Uterus (tissue), 2 donors: ENCODE measurements around the gene MBD4.

Experiments
- POLR2A ChIP-seq, 2 donors: fragments of 450-650 bp; IDR thresholded peaks; one replicate each; pipeline ENCODE4 v1.6.1; 2016; ENCODE audit warnings: antibody characterized with exemption in 2 of 2, mild to moderate bottlenecking in 1 of 2, moderate library complexity in 1 of 2
- TF ChIP-seq, protein P1 (sequence below), 4 experiments: fragments of 200-600 bp in 2 of 4; fragments of 450-650 bp in 2 of 4; sonication (generic) in 2 of 4; IDR thresholded peaks; one replicate each; pipeline ENCODE4 v1.5.1; 2016 to 2019; ENCODE audit warnings: antibody characterized with exemption in 4 of 4, mild to moderate bottlenecking in 2 of 4, moderate library complexity in 1 of 4

DNA sequence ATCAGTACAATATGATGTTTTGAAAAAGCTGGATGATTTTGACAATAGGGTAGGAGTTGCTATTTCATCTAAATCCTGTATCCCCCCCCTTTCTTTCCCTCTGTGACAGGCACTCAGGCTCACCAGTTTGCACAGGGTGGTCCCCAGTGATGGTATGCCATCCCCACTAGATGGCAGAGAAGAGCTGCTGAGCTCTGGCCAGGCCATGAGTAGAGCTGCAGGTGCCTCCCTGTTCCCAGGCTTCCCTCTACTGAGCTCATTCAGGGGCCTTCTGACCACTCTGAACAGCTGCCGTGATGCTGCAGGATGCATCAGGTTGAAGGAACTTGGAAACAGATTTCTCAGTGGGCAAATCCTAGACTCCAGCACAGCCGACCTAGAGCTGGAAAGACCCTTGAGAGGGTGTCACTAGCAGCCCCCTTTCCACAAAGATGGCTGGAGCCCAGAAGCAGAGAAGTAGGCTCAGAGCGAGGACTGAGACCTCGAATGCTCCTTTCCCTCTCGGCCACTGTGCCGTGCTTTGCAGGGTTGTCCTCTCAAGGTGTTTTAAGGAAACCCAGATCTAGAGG, 56.4 kb downstream of the MBD4 start:
- TF ChIP-seq, protein P1, sequence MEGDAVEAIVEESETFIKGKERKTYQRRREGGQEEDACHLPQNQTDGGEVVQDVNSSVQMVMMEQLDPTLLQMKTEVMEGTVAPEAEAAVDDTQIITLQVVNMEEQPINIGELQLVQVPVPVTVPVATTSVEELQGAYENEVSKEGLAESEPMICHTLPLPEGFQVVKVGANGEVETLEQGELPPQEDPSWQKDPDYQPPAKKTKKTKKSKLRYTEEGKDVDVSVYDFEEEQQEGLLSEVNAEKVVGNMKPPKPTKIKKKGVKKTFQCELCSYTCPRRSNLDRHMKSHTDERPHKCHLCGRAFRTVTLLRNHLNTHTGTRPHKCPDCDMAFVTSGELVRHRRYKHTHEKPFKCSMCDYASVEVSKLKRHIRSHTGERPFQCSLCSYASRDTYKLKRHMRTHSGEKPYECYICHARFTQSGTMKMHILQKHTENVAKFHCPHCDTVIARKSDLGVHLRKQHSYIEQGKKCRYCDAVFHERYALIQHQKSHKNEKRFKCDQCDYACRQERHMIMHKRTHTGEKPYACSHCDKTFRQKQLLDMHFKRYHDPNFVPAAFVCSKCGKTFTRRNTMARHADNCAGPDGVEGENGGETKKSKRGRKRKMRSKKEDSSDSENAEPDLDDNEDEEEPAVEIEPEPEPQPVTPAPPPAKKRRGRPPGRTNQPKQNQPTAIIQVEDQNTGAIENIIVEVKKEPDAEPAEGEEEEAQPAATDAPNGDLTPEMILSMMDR (IDR thresholded peaks at IDR 0.05), result peak; percentile 46 to 67 (median 62)
- no peak for TF ChIP-seq POLR2A (IDR thresholded peaks at IDR 0.05)
